Measurements from ENCODE around the gene DHX30. TPM values are rescaled to one million over a fixed set of nuclear protein-coding genes. Genes with fewer than 3 reads are reported as not detected.

DHX30 gene
- total RNA-seq, 6 donors from 2014 or later: 57.0 to 105 (median 72.8) TPM

DNA sequence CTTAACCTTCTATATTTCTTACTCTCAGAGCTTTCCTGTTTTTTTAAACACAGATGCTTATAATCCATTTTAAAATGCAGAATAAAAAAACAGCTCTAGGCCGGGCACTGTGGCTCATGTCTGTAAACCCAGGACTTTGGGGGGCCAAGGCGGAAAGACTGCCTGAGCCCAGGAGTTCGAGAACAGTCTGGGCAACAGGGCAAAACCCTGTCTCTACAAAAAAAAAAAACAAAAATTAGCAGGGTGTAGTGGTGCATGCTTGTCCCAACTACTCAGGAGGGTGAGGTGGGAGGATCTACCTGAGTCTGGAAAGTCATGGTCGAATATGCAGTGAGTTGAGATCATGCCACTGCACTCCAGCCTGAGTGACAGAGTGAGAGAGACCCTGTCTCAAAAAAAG, 36.8 kb upstream of the DHX30 start:
- no peak for DNase-seq
- H3K9me3 ChIP-seq: no peaks in the 10 kb centered on the region
- no peak overlapping the region for H3K4me3 ChIP-seq
- H3K27me3 ChIP-seq: no peaks in the 10 kb centered on the region
- H3K36me3 ChIP-seq: peaks cover 0 to 42% (median 6%) of the 10 kb centered on the region in 4 donors
- H3K27ac ChIP-seq: no peak overlapping the region
- no peaks in the 10 kb centered on the region for H3K4me1 ChIP-seq
- TF ChIP-seq POLR2AphosphoS5 (IDR thresholded peaks at IDR 0.05) (no peak), EP300 (IDR thresholded peaks at IDR 0.05) (no peak), CTCF (IDR thresholded peaks at IDR 0.05) (no peak), POLR2A (IDR thresholded peaks at IDR 0.05) (no peak)
- no peak for ATAC-seq (ENCODE audit: low FRiP score in 2 of 2)
- 92 to 94% methylated on average over 4 of the region's 4 CpGs for WGBS, 2 donors

DNA sequence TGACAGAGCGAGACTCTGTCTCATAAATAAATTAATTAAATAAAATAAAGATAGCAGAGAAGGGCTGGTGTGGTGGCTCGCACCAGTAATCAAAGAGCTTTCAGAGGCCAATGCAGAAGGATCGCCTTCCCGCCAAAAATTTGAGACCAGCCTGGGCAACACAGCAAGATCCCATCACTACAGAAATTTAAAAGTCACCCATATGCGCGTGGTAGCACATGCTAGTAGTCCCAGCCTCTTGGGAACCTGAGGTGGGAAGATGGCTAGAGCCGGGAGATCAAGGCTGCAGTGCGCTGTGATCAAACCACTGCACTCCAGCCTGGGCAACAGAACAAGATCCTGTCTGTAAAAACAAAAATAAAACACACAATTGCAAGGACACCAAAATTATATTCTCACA, 30.9 kb upstream of the DHX30 start:
- Histone ChIP-seq H3K36me3 (peaks cover 4 to 27% (median 14%) of the 10 kb centered on the region in 4 donors), H3K4me3 (no peak overlapping the region), H3K4me1 (no peaks in the 10 kb centered on the region), H3K27ac (no peak overlapping the region), H3K27me3 (no peaks in the 10 kb centered on the region), H3K9me3 (no peaks in the 10 kb centered on the region)
- TF ChIP-seq EP300 (IDR thresholded peaks at IDR 0.05) (no peak), CTCF (IDR thresholded peaks at IDR 0.05) (no peak), POLR2A (IDR thresholded peaks at IDR 0.05) (no peak), POLR2AphosphoS5 (IDR thresholded peaks at IDR 0.05) (no peak)
- DNase-seq (no peak), ATAC-seq (ENCODE audit: low FRiP score in 2 of 2) (no peak)
- WGBS, 2 donors: 96 to 97% methylated on average over 8 of the region's 8 CpGs

DNA sequence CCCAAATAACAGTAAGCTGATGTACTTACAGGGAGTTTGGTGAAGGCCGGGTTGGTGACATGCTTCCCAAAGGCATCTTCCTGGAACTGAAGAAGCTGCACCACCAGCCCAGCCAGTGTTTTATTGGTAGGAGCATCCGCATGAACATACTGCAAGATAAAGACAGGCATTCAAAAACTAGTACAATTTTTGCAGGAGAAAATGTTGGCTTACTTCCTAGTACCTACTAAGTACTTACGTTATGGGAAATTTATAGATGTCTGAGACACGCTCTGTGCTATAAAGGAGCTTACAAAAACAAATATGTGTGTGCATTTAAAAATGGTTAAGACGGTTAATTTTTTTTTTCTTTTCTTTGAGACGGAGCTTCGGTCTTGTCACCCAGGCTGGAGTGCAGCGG, 30.1 kb upstream of the DHX30 start:
- Histone ChIP-seq H3K9me3 (no peaks in the 10 kb centered on the region), H3K4me1 (no peaks in the 10 kb centered on the region), H3K27ac (no peak overlapping the region), H3K36me3 (peaks cover 4 to 27% (median 14%) of the 10 kb centered on the region in 4 donors), H3K4me3 (no peak overlapping the region), H3K27me3 (no peaks in the 10 kb centered on the region)
- WGBS, 2 donors: 89 to 91% methylated on average over 8 of the region's 8 CpGs
- TF ChIP-seq POLR2A (IDR thresholded peaks at IDR 0.05) (no peak), CTCF (IDR thresholded peaks at IDR 0.05) (no peak), EP300 (IDR thresholded peaks at IDR 0.05) (no peak), POLR2AphosphoS5 (IDR thresholded peaks at IDR 0.05) (no peak)
- DNase-seq: no peak
- ATAC-seq (ENCODE audit: low FRiP score in 2 of 2): no peak

DNA sequence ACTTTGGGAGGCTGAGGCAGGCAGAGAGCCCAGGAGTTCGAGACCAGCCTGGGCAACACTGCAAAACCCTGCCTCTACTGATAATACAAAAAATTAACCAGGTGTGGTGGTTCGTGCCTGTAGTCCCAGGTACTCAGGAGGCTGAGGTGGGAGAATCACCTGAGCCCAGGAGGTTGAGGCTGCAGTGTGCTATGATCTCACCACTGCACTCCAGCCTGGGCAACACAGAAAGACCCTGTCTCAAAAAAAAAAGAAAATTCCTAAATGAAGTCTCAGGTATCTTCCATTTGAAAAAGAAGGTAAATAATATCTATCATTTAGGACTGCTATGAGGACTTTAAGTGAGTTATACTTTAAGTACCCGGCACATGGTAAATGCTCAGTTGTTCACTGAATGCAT, 24.2 kb upstream of the DHX30 start:
- Histone ChIP-seq H3K27ac (no peak overlapping the region), H3K4me1 (peaks cover 20 to 37% (median 25%) of the 10 kb centered on the region in 4 donors)
- no peak for ATAC-seq (ENCODE audit: low FRiP score in 2 of 2)

More for the DNA sequence above, 24.2 kb upstream of the DHX30 start:
- Histone ChIP-seq H3K27me3 (no peaks in the 10 kb centered on the region), H3K9me3 (no peaks in the 10 kb centered on the region), H3K36me3 (no peaks in the 10 kb centered on the region), H3K4me3 (no peak overlapping the region)
- TF ChIP-seq CTCF (IDR thresholded peaks at IDR 0.05): no peak
- no peak for TF ChIP-seq POLR2AphosphoS5 (IDR thresholded peaks at IDR 0.05)
- TF ChIP-seq POLR2A (IDR thresholded peaks at IDR 0.05): no peak
- no peak for TF ChIP-seq EP300 (IDR thresholded peaks at IDR 0.05)
- 93 to 100% methylated on average over 3 of the region's 3 CpGs for WGBS, 2 donors
- DNase-seq: no peak

All from upper lobe of left lung (tissue), 6 donors.